ENCODE results near the gene MRTO4.

DNA sequence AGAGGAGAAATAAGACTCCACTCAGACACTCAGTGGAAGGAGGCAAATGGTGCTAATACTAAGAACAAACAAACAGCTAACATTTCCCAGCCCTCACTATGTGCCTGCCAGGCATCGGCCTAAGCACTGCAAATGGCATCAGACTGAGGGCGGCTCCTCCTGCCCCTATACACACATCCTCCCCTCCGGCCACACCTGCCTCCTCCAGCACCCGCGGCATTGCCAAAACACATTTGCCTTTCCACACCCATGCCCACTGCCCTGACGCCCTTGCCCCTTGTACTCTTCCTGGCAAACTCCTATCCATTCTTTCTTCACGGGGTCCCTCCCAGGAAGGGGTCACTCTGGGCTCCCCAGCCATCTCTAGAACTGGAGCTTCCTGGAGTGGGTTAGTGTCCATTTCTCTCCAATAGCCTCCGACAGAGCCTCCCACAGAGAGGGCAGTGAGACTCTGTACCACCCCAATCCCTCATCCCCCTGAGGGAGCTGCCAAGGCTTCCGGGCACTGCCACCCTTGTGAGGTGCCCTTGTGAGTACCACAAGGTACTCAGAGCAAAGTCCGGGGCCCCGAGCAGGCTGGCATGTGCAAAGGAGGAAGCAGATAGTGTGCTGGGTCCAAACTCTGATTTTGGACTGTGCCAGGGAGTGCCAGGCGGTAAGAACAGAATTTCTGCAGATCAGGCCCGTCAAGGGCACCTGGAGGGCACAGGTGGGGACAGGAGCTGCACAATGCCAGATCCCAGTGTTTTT, 36.0 kb downstream of the MRTO4 start:
- TF ChIP-seq, protein P1, sequence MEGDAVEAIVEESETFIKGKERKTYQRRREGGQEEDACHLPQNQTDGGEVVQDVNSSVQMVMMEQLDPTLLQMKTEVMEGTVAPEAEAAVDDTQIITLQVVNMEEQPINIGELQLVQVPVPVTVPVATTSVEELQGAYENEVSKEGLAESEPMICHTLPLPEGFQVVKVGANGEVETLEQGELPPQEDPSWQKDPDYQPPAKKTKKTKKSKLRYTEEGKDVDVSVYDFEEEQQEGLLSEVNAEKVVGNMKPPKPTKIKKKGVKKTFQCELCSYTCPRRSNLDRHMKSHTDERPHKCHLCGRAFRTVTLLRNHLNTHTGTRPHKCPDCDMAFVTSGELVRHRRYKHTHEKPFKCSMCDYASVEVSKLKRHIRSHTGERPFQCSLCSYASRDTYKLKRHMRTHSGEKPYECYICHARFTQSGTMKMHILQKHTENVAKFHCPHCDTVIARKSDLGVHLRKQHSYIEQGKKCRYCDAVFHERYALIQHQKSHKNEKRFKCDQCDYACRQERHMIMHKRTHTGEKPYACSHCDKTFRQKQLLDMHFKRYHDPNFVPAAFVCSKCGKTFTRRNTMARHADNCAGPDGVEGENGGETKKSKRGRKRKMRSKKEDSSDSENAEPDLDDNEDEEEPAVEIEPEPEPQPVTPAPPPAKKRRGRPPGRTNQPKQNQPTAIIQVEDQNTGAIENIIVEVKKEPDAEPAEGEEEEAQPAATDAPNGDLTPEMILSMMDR (conservative IDR thresholded peaks at IDR 0.05; ENCODE audit: low read length): no peak
- TF ChIP-seq EZH2phosphoT487 (IDR thresholded peaks at IDR 0.05; ENCODE audit: borderline replicate concordance, low read depth, low read length): no peak
